Panc1 (cell line): Measurements from ENCODE around the gene PTPA.

ENCODE experiments used
- CTCF ChIP-seq: fragments of 450-650 bp; IDR thresholded peaks from 2 replicates; pipeline ENCODE4 v1.5.1; 2017; ENCODE audit warnings: mild to moderate bottlenecking
- POLR2AphosphoS5 ChIP-seq: IDR thresholded peaks from 2 replicates; pipeline ENCODE4 v1.6.1; 2012; ENCODE audit warnings: mild to moderate bottlenecking, low read depth, low read length, moderate library complexity
- REST ChIP-seq, 2 experiments: IDR thresholded peaks; 2 replicates each; pipeline ENCODE4 v1.6.1; 2011 to 2012; ENCODE audit warnings: low read depth in 2 of 2, control low read depth in 1 of 2, low read length in 1 of 2, mild to moderate bottlenecking in 1 of 2, moderate library complexity in 1 of 2; ENCODE audit not compliant: insufficient read depth in 1 of 2

- TF ChIP-seq CTCF = no peak
- no peak for TF ChIP-seq REST (IDR thresholded peaks at IDR 0.05; ENCODE audit: insufficient read depth in 1 of 2, low read depth in 2 of 2, low read length in 1 of 2)
- no peak for TF ChIP-seq POLR2AphosphoS5
These were observed 30.1 kb downstream of the PTPA start for GRCh38 chr9:129141066-129142041.
